Body of pancreas (tissue), 4 donors: ENCODE measurements around the gene EDIL3.

Experiments used
- CTCF ChIP-seq, 7 experiments: fragments of 450-650 bp in 4 of 7; fragments of 200-600 bp in 3 of 7; sonication (generic) in 3 of 7; IDR thresholded peaks; one replicate each; pipeline ENCODE4 v1.5.1; 2016 to 2019; ENCODE audit warnings: antibody characterized with exemption in 7 of 7
- POLR2A ChIP-seq, 3 donors: fragments of 450-650 bp; IDR thresholded peaks; one replicate each; pipeline ENCODE4 v1.6.1; 2016; ENCODE audit warnings: antibody characterized with exemption in 3 of 3, mild to moderate bottlenecking in 2 of 3

GRCh38 chr5:84069608-84070179, 315.0 kb downstream of the EDIL3 start:
- no peak for TF ChIP-seq CTCF (IDR thresholded peaks at IDR 0.05)
- no peak for TF ChIP-seq POLR2A (IDR thresholded peaks at IDR 0.05)
